ENCODE measurements around the gene CBY1. TPM values are rescaled to one million over a fixed set of nuclear protein-coding genes. Genes with fewer than 3 reads are reported as not detected.

CBY1 gene
- total RNA-seq, 1 donor from 2014 or later: 43.2 TPM

DNA sequence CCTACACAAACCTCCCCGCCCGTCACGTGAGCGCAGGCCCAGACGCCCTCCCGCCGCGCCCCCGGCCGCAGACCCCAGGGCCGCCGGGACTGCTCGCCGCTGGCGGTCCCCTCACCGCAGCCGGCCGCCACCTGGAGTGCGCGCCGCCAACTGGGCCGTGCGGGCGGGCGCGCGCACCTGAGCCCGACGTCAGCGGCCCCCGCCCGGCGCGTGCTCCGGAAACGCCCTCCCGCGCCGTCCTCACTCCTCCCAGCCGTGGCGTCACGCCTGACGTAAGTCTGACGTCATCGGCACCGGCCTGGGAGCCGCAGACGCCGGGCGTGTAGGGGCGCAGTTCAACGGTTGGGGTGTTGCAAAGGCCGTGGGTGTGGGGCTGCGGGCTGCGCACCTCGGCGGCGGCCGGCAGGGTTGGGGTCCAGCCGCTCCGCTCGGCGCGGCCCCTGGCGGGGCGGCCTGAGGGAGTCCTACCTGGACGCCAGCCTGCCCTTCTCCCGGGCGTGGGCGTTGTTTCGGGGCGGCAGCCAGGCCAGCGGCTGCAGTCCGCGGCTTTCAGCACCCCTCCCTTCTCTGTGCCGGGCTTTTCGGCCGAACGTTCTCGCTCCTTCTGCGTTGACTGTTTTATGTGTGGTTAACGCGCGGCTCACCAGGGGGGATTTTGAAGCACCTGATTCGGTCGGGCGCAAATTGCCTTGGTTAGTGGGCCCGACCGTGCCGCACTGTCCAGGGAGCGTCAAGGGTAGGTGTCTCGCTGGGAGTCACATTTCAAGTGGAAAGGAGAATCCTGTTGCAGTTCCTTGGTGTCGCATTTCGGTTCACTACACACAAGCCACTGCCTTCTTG, 44.6 kb downstream of the CBY1 start, which contains the start of gene JOSD1:
TSS of gene JOSD1 (minus strand) at position 155 of the 840 bp plus-strand sequence. CDS start 956 bp downstream, outside the sequence.
- peak; percentile 97 for DNase-seq (ENCODE audit: low spot score)

DNA sequence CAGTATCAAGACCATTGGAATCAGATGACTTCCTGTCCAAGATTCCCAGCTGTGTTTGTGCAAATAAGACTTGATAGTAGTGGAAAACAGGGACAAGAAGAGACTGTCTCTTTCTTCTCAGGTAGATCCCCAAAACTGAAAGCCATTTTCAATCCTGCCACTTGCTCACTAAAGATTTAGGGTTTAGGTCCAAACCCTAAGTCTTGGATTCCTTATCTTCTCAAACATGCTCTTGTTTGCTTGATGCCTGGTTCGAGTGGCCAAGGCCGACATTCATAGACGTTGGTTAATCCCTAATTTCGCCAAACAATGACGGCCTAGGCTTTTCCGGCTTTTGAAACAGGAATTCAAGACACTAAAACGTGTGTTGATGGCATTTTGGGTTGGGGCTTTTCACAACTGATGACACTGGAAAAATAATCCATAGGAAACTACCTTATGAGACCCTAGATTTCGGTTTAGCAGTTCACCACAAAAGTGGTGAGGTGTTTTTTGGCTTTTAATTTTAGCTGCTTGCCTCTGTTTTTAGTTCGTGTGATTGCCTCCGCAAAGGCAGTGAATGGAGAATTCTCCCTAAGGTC, 48.3 kb downstream of the CBY1 start:
- DNase-seq (ENCODE audit: low spot score): no peak

GRCh38 chr22:38705235-38706100, 49.0 kb downstream of the CBY1 start, which contains the start of gene GTPBP1:
Gene GTPBP1, plus strand, starts transcription at chr22:38705944. Its CDS starts 12 bp downstream, at chr22:38705956.
- DNase-seq (ENCODE audit: low spot score): peak; percentile 100

DNA sequence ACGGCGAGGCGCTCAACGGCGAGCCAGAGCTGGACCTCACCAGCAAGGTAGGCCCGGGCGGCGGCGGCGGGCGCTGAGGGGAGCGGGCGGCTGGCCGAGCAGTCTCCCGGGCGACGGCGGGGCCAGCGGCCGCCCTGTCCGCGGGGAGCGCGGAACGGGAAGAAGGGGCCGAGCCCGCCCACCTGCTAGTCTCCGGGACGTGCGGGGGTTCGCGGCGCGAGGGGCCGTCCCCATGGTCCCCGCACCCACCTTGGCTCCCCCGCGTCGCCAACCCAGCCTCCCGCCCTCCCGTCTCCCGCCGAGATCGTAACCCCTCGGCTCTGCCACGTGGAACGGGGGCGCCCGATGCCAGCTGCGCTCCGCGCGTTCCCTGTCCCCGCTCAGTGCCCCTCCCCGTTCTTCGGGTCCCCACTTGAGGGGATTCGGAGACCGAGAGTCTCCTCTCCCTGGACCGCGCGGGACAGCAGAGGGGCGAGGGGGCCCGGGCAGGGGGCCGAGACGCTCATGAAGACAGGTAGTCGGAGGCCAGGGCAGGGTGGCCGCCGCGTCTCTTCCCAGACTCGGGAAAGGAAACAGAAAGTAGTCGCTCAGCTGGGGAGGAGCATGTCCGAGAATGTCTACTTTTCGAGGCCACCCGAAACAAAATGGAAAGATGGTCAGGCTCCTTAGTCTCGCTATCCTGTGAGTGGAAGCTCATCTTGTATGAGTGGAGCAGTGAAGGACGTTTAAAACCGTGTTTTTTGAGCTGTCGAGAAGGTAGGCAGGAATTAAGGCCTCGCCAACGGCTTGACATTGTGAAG, 49.9 kb downstream of the CBY1 start:
- DNase-seq (ENCODE audit: low spot score): no peak

DNA sequence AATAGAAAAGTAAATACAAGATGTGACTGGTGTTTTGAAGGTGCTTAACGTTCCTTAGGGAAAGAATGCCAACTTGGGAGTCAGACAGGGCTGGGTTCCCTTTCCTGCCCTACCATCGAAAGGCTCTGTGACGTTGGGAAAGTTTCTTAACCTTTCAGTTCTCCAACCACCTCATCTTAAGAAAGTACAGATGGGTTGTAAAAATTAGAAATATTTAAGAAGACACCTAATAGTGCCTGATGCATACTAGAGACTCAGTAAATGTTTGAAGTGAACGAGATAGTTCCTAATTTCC, 50.4 kb downstream of the CBY1 start:
- no peak for DNase-seq (ENCODE audit: low spot score)

- DNase-seq (ENCODE audit: low spot score): no peak
Observed at GRCh38 chr22:38707346-38707745, 50.9 kb downstream of the CBY1 start.

DNA sequence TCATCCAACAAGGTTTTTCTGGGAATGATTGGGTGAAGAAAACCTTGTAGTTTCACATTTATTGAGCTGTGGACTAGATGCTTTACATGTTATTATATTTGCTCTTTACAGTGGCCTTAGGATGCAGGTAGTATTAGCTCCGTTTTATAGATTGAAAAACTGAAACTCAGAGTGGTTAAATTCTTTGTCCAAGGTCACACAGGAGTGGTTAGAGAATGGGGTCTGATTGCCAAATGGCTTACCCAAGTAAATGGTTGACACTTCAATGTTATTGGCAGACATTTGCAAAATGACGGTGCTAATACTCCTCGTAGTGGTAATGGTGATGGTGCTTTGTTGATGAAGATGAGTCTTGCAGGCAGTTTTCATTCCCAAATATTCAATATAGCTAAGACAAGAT, 51.5 kb downstream of the CBY1 start:
- no peak for DNase-seq (ENCODE audit: low spot score)

- no peak for DNase-seq (ENCODE audit: low spot score)
Observed at GRCh38 chr22:38709306-38709705, 52.9 kb downstream of the CBY1 start.

- DNase-seq (ENCODE audit: low spot score): no peak
Observed at GRCh38 chr22:38710351-38710750, 53.9 kb downstream of the CBY1 start.

GRCh38 chr22:38710866-38711265, 54.4 kb downstream of the CBY1 start:
- DNase-seq (ENCODE audit: low spot score): no peak

- no peak for DNase-seq (ENCODE audit: low spot score)
Observed at GRCh38 chr22:38712486-38713207, 56.2 kb downstream of the CBY1 start.

DNA sequence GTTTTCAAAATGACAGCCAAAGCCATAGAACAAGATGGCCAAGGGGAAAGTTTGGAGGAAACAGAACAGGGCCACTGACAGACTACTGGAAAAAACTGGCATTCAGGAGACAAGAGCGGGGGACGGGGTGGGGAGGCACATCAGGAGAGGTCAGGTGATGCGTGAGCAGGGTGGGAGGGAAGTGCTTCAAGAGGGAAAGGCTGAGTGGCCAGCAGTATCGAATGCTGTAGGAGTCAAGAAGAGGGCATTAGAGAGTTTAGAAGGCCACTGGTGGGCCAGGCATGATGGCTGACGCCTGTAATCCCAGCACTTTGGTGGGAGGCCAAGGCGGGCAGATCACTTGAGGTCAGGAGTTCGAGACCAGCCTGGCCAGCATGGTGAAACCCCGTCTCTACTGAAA, 57.5 kb downstream of the CBY1 start:
- DNase-seq (ENCODE audit: low spot score): no peak

GRCh38 chr22:38715176-38715764, 58.8 kb downstream of the CBY1 start:
- no peak for DNase-seq (ENCODE audit: low spot score)

DNA sequence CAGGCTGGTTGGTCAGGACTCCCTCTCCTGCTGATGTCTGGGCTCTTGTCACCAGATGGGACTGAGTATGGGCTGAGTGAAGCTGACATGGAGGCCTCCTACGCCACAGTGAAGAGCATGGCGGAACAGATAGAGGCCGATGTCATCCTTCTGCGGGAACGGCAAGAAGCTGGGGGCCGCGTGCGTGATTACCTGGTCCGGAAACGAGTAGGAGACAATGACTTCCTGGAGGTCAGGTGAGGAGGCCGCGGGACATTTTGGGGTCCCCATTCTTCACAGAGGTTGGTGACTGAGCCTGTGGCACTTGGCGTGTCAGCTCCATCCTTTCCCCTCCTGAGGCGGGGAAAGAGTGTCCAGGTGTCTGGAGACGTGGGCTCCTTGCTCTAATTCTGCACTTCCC, 59.4 kb downstream of the CBY1 start:
- DNase-seq (ENCODE audit: low spot score): no peak

GRCh38 chr22:38716271-38716670, 59.8 kb downstream of the CBY1 start:
- DNase-seq (ENCODE audit: low spot score): no peak

DNA sequence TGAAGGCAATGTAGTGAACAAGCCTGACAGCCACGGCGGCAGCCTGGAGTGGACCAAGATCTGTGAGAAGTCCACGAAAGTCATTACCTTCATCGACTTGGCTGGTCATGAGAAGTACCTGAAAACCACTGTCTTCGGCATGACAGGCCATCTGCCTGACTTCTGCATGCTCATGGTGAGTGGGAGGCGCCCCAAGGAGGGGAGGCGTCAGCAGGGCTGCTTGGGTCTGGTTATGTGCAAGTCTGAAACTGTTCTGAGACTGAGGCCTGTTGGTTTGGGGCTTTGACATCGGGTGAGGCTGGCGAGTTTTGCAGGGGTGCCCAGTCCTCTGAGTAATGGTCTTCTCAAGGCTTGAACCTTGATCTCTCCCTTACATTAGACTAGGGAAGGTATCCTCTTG, 60.4 kb downstream of the CBY1 start:
- DNase-seq (ENCODE audit: low spot score): no peak

- DNase-seq (ENCODE audit: low spot score): no peak
Observed at GRCh38 chr22:38717244-38717643, 60.8 kb downstream of the CBY1 start.

DNA sequence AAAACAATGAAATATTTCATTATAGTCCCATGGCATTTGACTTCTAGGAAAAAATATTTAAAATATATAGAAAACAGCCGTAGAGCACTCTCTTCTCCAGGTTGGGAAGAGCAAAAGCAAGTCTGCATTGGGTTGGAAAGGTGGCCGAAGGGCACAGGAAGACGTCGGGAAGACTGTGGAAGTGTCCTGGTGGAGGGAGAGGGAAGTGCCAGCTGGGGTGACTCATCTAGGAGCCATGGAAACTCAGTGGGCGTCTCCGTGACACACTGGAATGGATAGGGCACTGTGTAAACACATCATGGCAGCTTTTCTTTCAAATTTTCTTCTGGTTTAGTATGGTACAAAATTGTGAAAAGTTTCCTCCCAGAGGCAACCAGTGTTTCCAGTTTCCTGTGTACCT, 62.0 kb downstream of the CBY1 start:
- DNase-seq (ENCODE audit: low spot score): peak; percentile 75

- DNase-seq (ENCODE audit: low spot score): no peak
Observed at GRCh38 chr22:38719196-38719595, 62.8 kb downstream of the CBY1 start.

DNA sequence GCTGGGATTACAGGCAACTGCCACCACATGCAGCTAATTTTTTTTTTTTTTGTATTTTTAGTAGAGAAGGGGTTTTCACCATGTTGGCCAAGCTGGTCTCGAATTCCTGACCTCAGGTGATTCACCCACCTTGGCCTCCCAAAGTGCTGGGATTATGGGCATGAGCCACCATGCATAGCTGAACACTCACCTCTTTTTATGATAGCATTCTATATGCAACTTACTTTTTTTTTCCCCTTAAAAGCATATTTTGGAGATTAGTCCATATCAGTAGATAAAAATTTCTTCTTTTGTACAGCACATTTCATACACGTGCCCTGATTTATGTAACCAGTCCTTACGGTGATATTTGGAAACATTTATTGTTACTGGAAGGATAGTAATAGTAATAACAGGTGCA, 63.9 kb downstream of the CBY1 start:
- DNase-seq (ENCODE audit: low spot score): no peak

GRCh38 chr22:38721551-38721950, 65.1 kb downstream of the CBY1 start:
- no peak for DNase-seq (ENCODE audit: low spot score)
